DMS53 treated with DMSO at 0.1 percent for 48 hours (cell line): ENCODE data around the gene ARHGAP32.

Experiments used
- DNase-seq: peaks from one replicate; lab custom pipeline; 2025; ENCODE audit not compliant: unreplicated experiment; lab: John Stamatoyannopoulos, UW

The ARHGAP32 gene

GRCh38 chr11:128962896-128963295 is 229.2 kb downstream of the ARHGAP32 start:
- no peak for DNase-seq

- no peak for DNase-seq
Measured at GRCh38 chr11:128961645-128962044, 230.5 kb downstream of the ARHGAP32 start.

DNA sequence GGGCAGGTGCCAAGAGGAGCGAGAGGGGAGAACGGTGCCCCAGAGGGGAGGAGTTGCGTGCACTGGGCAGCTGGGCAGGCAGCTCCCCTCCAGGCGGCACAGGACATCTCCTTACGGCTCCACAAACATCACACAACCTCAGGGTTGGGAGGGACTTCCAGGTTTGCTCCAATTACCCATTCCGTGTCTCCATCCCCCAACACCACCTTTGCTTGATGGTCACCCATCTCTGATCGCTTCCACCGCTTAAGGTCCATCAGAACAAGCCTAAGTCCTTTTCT is 235.0 kb downstream of the ARHGAP32 start:
- DNase-seq = no peak

DNA sequence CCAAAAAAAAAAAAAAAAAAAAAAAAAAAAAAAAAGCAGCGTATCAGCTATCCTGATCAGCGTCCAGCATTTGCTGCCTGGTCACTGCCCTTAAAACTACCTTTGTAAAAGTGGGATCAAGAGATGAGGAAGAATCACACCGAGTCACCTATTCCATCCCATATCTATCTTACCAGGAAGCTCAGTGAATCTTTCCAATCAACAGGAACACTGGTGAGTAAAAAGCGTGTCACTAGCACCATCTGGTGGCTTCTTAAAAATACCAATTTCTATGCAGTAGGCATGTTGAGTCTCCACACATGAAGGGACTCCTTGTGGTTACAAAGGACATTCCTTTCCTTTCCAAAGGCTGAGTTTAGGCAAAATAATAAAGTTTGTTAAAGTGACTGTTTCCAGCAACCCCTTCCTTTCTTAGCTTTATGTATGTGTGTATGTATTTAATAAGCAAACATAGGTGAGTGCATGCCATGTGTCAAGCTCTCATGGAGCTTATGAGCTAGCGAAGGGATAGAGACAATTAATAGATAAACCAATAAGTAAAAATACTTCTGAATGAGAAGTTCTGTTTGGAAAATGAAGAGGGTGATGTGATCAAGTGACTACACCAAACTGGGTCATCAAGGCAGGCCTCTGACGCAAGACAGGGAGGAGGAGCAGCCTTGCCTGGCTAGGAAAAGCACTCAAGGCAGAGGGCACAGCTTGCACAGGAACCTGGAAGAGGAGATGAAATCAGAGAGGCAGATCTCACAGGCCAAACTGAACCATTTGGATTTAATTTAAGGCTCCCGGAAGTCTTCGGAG is 235.5 kb downstream of the ARHGAP32 start:
- DNase-seq = peak; percentile 91

- DNase-seq = no peak
Measured at GRCh38 chr11:128955636-128956035, 236.5 kb downstream of the ARHGAP32 start.

- no peak for DNase-seq
Measured at GRCh38 chr11:128953151-128953550, 239.0 kb downstream of the ARHGAP32 start.

DNA sequence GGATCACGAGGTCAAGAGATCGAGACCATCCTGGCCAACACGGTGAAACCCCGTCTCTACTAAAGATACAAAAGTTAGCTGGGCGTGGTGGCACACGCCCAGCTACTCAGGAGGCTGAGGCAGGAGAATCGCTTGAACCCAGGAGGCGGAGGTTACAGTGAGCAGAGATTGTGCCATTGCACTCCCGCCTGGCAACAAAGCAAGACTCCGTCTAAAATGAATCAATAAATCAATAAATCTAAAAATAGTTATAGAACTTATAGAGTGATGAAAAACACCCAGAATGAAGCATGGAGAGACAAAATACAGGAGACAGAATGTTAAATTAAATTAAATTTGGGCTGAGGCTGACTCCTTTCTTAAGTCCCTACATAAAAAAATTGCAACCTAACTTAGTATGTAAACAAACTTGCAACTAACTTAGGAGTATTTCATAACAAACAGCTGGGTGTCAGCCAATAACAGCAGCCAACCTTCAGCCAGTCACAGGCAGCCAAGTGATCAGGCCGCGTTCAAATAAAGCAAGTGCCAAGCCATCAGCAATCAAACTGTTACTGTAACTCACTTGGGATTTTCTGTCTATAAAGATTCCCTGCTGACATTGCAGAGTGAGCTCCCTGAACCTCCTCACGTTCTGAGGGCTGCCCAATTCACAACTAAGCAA is 242.2 kb downstream of the ARHGAP32 start:
- no peak for DNase-seq

DNA sequence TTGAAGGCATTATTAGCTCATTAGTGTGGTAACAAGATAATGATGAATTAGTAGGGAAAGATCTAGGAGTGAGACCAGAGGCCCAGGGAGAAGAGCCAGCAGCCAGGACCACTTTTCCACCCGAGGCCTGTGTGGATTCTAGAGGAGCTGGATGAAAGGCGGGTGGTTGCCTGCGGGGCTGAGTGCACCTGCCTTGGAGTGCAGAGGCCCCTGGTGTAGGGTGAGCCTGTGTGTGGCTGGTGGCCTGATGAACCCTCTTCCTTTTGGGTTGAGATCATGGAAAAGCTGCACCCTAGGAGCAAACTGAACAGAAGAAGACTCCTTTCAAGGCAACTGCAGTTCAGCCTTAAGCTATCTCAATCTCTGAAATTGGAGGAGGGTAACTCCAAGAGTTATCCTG is 243.5 kb downstream of the ARHGAP32 start:
- no peak for DNase-seq

GRCh38 chr11:128947773-128948172 is 244.4 kb downstream of the ARHGAP32 start:
- no peak for DNase-seq

GRCh38 chr11:128946648-128947047 is 245.5 kb downstream of the ARHGAP32 start:
- no peak for DNase-seq

DNA sequence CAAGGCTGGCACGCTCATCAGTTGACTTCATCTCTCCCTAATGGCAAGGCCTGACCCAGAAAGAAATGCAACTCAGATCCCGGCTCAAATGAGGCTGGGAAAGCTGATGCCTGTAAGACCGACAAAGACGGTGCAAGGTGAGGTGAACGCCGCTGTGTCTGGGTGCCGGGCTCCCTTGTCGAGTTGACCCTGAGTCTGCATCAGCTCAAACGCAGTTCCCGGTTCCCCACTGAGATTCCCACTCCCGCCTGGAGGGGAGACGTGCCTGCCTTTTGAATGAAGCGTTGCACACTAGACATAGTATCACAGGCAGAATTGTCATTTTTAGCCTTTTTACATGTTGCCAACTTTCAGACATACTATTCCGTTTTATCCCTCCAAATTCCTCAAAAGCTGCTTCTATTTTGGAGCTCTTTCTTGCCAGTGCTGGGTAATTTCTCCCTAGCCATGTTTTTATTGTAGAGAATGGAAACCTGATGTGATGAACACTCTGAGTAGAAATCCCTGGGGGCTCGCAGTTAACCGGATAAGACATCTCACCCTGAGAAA is 248.6 kb downstream of the ARHGAP32 start:
- DNase-seq = no peak

DNA sequence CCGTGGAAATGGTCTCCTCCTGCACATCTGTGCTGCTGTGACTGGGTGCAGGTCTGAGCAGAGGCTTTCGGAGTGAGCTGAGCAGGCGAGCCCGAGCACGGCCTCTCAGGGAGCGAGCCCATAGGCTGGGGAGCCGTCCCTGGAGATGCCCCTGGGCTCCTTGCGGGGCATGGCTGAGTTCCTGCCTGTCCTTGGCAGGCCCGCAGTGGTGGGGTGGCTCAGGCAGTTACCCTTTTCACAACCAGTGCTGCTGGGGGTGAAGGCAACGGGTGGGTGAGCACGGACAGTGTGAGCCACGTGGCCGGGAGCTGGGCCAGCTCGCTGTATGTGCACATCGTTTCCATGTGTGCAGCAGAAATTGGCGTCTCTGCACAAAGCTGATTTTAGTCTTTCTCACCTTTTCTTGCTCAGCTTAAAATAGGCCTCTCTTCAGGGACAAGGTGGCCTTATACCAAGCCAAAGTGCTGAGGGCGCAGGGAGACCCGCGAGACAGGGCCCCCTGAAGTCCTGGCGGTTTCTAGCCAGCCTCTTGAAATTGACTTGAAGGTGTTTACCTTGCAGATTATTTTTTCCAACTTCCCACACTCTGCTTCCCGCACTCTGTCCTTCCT is 249.2 kb downstream of the ARHGAP32 start, which contains the start of gene TP53AIP1:
TSS of gene TP53AIP1 (minus strand) at position 55 of the 611 bp plus-strand sequence. CDS start 5,053 bp downstream, outside the sequence.
- DNase-seq = no peak

DNA sequence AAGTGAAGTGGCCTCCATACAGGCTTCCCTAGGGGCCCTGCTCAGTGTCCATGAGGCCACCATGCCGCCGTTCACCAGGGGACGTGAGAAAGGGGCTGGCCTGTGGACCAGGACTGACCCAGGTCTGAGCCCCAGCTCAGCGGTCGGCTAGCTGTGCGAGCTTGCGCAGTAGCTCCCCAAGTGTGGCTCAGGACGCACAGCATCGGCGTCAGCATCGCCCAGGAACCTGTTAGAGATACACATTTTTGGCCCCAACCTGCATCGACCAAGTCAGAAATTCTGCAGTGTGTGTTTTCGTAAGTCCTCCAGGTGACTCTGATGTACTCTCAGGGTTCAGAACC is 249.9 kb downstream of the ARHGAP32 start:
- DNase-seq = no peak

- DNase-seq = no peak
Measured at GRCh38 chr11:128941573-128942271, 250.4 kb downstream of the ARHGAP32 start.

DNA sequence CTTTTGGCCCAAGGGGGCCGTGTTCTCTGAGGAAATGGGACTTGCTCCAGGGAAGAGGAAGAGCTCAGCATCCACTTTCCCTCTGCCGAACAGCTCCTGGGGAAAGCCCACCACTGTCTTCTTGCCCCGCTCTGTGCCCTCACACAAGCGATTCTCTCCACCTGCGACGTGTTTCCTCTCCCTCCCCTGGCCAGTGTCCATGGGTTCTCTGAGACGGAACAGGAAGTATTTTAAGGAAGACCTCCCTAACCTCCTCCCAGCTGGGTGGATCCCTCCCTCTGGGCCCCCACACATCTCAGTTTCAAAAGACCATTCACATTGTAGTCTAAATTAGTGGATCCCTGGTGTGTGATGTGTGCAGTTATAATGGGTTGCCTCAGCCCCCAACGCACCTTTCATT is 251.0 kb downstream of the ARHGAP32 start:
- no peak for DNase-seq

DNA sequence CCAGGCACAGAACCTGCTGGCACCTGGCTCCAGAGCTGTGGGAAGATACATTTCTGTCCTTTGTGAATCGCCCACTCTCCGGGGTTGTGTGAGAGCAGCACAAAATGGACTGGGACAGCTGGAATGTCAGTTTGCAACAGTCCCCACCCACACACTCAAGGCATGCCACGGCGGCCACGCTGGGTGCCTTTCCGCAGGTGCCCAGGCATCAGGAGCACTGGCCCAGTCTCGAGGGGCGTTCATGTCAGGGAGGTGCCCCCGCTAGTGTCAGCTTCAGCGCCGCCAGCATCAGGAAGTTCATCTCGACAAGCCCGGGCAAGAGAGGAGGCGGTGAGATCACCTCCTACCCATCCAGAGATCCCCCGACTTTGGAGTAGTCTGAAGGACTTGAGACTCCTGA is 251.5 kb downstream of the ARHGAP32 start:
- no peak for DNase-seq

DNA sequence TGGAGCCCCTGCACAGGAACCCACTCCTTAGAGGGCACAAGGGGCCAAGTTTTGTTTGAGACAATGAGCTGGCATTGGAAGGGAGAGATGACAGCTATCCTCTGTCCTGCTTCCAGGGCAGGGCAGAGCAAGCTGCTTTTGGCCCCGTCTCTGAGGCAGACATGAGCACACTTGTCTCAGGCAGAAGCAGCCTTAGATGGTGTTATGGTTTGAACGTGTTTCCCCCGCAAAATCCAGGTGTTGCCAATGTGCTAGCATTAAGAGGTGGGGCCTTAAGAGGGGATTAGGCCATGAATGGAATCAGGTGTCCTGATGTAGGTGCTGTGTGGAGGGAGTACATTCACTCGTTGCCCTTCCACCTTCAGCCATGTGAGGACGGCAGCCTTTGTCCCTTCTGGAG is 252.0 kb downstream of the ARHGAP32 start:
- DNase-seq = no peak

GRCh38 chr11:128939591-128939990 is 252.5 kb downstream of the ARHGAP32 start:
- peak; percentile 30 for DNase-seq

DNA sequence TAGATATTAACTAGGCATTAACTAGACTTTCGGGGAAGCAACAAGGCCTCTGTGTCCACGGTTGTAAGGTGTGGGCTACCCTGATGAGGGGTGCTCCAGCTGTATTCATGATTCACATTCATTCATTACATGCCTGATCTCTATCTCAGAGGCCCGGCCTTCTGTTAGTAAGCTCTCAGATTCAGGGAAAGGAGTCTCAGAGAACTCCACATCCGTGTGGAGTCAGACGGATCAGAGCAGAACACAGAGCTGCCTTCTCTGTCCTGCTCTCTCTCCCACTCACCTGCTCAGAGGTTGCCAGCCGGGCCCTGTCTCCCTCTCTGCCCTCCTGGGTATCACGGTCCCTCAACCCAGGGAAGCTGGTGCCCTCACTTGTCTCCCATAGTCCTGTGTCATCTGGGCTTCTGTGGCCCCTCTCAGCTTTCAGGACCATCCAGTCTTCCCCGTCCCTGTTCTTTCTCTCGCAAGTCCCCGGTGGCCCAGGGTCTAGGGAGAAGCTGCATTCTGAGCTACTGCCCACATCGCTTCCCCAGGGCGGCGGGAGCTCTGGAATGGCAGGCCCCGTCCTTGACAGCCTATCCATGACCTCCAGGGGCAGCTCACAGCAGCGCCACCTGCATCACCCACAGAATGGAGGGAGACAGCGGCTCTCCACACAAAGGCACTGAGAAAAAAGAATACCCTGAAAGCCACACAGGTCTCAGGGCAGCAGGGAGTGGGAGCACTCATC is 253.8 kb downstream of the ARHGAP32 start:
- no peak for DNase-seq

DNA sequence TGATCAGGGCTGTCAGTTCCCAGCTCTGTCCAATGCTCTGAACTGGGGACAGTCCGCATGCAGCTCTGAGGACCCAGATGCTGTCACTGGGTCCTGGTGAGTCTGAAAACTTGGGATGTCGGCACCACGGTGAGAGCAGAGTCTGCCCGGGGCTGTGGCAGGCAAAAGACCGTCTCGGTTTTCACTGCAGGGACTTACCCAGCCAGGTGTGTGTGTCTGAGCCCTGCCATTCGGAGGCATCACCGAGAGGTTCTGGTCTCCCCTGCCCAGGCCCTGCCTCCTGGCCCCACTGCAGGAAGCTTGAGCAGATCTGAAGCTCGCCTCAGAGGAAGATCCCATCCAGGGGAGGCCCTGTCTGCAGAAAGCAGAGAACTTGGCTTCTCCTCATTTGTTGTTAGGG is 254.6 kb downstream of the ARHGAP32 start:
- no peak for DNase-seq
